GM21390 (cell line): Measurements from ENCODE around the gene KIAA1328.
"Not testable (repeated sequence)": the region's sequence is repeated elsewhere in the genome, so short reads cannot be mapped to it uniquely, and the experiment has no call there.

Source experiments
- ATAC-seq: cut with Tn5 transposase; IDR thresholded peaks from one replicate; pipeline ENCODE4 v1.9.1; 2021; ENCODE audit not compliant: unreplicated experiment

KIAA1328 gene

GRCh38 chr18:36879796-36880195, 50.9 kb downstream of the KIAA1328 start:
- not testable (repeated sequence) for ATAC-seq

DNA sequence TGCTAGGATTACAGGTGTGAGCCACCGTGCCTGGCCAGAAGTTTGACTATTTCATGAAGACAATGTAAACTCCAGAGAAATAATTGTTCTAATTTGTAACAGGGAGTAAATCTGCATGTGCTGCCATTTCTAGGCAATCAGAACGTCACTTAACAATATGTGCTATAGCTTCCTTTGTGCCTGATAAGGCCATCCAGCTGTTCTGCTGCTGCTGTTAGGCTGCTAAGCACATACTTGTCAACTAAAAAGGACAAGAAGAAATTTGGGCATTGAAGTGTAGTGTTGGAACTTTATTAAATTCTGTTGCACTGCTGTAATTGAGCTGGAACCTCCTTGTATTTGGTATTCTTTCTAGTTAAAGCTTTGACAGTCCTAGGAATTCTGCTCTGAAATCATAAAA, 57.1 kb downstream of the KIAA1328 start:
- no peak for ATAC-seq

- ATAC-seq, result no peak
These were observed 58.2 kb downstream of the KIAA1328 start for GRCh38 chr18:36887114-36887513.

- ATAC-seq, result no peak
These were observed 58.9 kb downstream of the KIAA1328 start for GRCh38 chr18:36887864-36888263.

- no peak for ATAC-seq
These were observed 59.9 kb downstream of the KIAA1328 start for GRCh38 chr18:36888778-36889177.

- no peak for ATAC-seq
These were observed 60.4 kb downstream of the KIAA1328 start for GRCh38 chr18:36889321-36889720.

GRCh38 chr18:36889742-36890141, 60.8 kb downstream of the KIAA1328 start:
- ATAC-seq, result no peak

DNA sequence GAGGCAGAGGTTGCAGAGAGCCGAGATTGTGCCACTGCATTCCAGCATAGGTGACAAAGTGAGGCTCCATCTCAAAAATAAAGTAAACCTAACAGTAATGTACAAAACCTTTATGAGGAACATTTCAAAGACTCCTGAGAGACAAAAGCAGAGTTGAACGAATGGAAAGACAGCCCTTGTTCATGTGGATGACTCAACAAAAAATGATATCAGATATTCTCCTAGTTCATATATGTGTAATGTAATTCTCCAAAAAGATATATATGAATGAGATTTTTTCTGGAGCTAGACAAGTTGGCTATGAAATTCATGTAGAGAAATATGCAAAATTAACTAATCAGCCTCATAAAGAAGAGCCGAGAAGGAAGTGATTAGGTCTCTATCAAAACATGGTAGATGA, 61.7 kb downstream of the KIAA1328 start:
- ATAC-seq, result no peak

- ATAC-seq, result no peak
These were observed 64.3 kb downstream of the KIAA1328 start for GRCh38 chr18:36893227-36893626.

- no peak for ATAC-seq
These were observed 66.7 kb downstream of the KIAA1328 start for GRCh38 chr18:36895606-36896005.

- no peak for ATAC-seq
These were observed 68.3 kb downstream of the KIAA1328 start for GRCh38 chr18:36897253-36897652.

DNA sequence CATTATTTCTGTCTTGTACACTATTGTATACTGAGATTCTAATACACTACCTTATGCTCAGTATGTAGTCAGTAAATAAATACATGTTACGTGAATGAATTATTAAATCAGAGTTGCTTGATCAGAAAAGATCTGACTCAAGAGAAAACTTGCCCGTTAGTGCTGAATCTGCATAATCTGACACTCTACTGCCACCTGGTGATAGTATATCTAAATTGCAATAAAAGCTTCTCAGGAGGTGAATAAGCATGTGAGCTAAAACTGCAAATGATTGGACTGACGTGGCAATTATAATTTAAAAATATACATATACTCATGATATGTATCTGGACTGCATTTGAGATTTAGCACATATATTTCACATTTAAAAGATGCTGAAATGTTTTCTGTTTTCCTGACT, 70.4 kb downstream of the KIAA1328 start:
- no peak for ATAC-seq

DNA sequence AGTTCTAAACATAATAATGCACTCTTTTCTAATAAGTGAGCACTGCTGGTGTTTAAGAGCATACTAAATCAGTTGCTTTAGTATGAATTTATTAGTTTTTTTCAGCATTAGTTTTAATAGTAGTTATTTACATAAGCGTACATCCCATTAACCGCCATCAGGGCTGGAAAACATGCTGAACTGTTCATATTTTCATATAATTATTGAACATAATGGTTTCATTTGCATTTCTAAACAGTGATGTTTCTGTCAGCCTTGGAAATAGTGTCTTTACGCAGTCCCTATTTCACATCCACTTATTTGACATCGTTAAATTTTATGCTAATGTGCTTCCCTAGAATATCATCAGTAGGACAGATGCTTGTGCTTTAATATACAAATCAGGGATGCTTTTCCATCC, 71.5 kb downstream of the KIAA1328 start:
- ATAC-seq, result no peak

DNA sequence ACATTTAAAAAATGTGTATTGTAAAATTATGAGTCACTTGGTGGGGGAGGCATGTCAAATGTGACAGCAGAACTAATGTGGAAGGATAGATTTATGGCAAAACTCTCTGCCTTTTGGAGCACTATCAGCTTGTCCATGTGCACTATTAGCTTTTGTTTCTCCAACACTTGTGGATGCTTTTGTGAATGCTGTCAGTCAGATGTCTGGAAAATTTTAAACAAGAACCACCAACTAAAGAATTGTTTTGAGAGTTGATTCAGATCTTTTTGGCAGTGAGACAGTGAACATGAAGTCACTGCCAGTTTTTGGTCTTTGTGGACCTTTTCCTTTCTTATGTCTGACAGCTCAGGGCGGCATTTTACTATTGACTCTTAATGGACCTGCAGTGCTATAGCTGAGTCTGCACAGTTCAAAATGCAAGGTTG, 72.4 kb downstream of the KIAA1328 start:
- ATAC-seq, result no peak

DNA sequence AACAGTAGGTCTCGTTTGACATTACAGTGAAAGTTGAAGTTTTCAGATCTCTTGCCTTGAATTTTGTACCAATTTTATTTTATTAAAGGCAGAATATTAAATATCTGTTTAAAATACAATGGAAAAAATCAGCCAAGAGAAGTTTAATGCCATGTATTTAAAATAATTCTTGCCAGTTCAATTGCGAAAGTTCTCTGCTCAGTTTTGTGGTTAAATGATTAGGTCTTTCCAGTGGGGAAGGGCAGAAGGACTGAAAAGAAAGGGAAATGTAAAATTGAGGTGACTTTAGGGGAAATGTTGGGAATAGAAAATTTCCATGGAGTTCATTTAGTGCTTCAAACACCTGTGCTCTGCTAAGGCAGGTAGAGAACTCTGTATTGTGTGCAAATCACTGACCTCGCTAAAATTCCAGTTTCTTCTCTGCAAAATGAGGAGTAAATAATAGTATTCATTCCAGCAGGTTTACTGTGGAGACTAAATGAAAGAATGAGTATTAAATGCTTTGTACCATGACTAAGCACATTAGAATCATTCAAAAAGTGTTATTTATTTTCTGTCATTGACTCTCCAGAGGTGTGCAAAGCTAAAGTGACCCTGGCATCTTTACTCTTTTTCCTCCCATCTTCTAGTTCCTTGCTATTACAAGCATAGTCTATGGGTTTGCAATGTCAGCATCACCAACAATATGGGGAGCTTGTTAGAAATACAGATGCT, 74.4 kb downstream of the KIAA1328 start:
- no peak for ATAC-seq

DNA sequence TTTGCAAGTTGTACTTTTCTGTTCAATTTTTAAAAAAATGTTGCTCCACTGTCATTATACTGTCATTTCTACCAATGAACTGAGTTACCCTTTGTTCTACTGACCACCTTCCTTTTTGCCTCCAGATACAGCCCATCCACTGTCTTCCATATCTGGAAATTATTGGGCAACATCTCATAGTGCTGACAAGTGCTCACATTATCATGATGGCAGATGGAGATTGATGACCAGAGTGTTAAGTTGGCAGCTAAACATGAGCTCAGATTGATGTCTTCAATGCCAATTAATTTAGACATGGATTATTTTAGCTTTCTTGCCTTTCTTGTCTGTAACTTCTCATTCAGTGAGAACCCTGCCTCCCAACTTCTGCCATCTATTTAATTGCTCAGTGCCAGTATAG, 76.6 kb downstream of the KIAA1328 start:
- no peak for ATAC-seq

DNA sequence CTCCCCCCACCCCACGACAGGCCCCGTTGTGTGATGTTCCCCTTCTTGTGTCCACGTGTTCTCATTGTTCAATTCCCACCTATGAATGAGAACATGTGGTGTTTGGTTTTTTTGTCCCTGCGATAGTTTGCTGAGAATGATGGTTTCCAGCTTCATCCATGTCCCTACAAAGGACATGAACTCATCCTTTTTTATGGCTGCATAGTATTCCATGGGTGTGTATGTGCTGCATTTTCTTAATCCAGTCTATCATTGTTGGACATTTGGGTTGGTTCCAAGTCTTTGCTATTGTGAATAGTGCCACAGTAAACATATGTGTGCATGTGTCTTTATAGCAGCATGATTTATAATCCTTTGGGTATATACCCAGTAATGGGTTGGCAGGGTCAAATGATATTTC, 80.4 kb downstream of the KIAA1328 start:
- not testable (repeated sequence) for ATAC-seq

GRCh38 chr18:36912887-36913286, 84.0 kb downstream of the KIAA1328 start:
- ATAC-seq, result no peak

- ATAC-seq, result no peak
These were observed 89.0 kb downstream of the KIAA1328 start for GRCh38 chr18:36917907-36918306.

DNA sequence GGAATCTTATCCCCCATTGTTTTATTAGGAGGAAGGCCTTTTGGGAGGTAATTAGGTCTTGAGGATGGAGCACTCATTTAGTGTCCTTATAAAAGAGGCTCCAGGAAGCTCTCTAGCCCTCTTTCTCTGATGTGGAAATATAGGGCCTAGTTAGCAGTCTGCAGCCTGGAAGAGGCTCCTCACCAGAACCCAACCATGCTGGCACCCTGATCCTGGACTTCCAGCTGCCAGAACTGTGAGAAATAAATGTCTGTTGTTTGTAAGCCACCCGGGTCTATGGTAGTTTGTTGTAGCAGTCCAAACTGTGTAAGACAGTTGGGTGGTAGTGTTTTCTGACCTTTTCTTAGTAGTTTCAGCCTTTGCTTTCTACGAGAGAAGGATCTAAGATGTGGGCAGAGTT, 100.7 kb downstream of the KIAA1328 start:
- ATAC-seq, result no peak

DNA sequence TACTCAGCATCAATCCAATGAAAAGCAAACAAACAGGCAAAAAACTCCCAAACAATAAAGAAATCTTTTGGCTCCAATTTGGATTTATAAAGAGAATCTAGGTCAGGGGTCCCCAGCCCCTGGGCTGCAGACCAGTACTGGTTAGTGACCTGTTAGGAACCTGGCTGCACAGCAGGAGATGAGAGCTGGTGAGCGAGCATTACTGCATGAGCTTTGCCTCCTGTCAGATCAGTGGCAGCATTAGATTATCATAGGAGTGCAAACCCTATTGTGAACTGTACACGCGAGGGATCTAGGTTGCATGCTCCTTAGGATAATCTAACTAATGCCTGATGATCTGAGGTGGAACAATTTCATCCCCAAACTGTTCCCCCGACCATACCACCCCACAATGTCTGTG, 102.2 kb downstream of the KIAA1328 start:
- ATAC-seq, result no peak

DNA sequence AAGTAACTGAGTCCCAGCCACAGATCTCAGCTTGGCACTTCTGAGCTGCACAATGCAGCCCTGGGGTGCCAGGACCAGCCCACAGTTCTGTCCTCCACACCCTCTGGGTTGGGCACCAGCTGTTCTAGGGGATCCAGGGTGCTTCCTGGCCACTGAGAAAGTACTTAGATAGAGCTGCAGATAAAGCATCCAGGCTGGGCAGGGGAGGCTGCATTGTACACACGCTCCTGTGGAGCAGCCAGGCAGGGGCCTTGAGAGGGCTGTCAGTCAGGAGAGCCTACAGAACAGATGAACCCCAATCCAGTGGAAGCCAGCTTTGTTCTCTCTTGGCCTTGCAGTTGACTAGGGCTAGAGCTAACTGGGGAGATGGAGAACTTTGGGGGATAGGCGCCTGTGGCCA, 104.6 kb downstream of the KIAA1328 start:
- ATAC-seq, result no peak

GRCh38 chr18:36934884-36935283, 106.0 kb downstream of the KIAA1328 start:
- no peak for ATAC-seq
